K562 (cell line): ENCODE results near the gene CD109. TPM values are rescaled to one million over a fixed set of nuclear protein-coding genes. Genes with fewer than 3 reads are reported as not detected.

Source experiments
- CREBBP ChIP-seq: IDR thresholded peaks from one replicate; pipeline ENCODE4 v1.6.1; 2012; ENCODE audit warnings: low read depth, mild to moderate bottlenecking, control low read depth, inconsistent platforms, low read length
- EGR1 ChIP-seq: fragments of 450-650 bp; conservative IDR thresholded peaks from 2 replicates; pipeline ENCODE4 v1.6.1; 2017; ENCODE audit warnings: mild to moderate bottlenecking
- ELF2 ChIP-seq: fragments of 250-450 bp; sonication (Bioruptor Pico); IDR thresholded peaks from 2 replicates; pipeline ENCODE4 v1.5.0; 2021; ENCODE audit warnings: mild to moderate bottlenecking
- ETV1 ChIP-seq: fragments of 450-650 bp; conservative IDR thresholded peaks from 2 replicates; pipeline ENCODE4 v1.6.1; 2016; ENCODE audit warnings: missing genetic modification characterization, control low read depth, low read depth, missing compliant biosample characterization
- FOXM1 ChIP-seq, 2 experiments: fragments of 450-650 bp in 1 of 2; sonication (generic) in 1 of 2; formaldehyde crosslinking in 1 of 2; IDR thresholded peaks; 2 replicates each; pipeline versions ENCODE4 v1.6.1 to v1.9.0; 2017 to 2022; ENCODE audit warnings: low read depth in 2 of 2, mild to moderate bottlenecking in 2 of 2, missing genetic modification reagents in 1 of 2, moderate library complexity in 1 of 2
- HDAC1 ChIP-seq, 2 experiments: fragments of 450-650 bp; IDR thresholded peaks; 2 replicates each; pipeline ENCODE4 v1.6.1; 2016 to 2017; ENCODE audit warnings: inconsistent platforms in 1 of 2, mild to moderate bottlenecking in 1 of 2, moderate library complexity in 1 of 2
- HNRNPH1 ChIP-seq: fragments of 200-400 bp; formaldehyde crosslinking; optimal IDR thresholded peaks from 2 replicates; pipeline ENCODE3; 2017; ENCODE audit warnings: low read depth, mild to moderate bottlenecking, low read length, moderate library complexity
- ILK ChIP-seq: fragments of 450-650 bp; IDR thresholded peaks from 2 replicates; pipeline ENCODE4 v1.6.1; 2016; ENCODE audit warnings: missing genetic modification characterization, low read depth, mild to moderate bottlenecking, missing compliant biosample characterization, moderate library complexity, borderline replicate concordance
- KDM5B ChIP-seq: fragments of 200-600 bp; sonication (generic); IDR thresholded peaks from 2 replicates; pipeline ENCODE4 v1.6.1; 2012; ENCODE audit warnings: low read depth, mild to moderate bottlenecking, moderate library complexity, low read length, control low read depth, inconsistent platforms; ENCODE audit not compliant: insufficient replicate concordance
- KLF16 ChIP-seq: IDR thresholded peaks from 2 replicates; pipeline ENCODE4 v1.6.1; 2016; ENCODE audit warnings: antibody characterized with exemption
- NCOA6 ChIP-seq: fragments of 450-650 bp; IDR thresholded peaks from 2 replicates; pipeline ENCODE4 v1.6.1; 2017; ENCODE audit warnings: mild to moderate bottlenecking
- POLR2AphosphoS2 ChIP-seq: IDR thresholded peaks from 2 replicates; pipeline ENCODE4 v1.6.1; 2012; ENCODE audit warnings: low read length, improper control_type of control experiment
- POLR2AphosphoS5 ChIP-seq: IDR thresholded peaks from 2 replicates; pipeline ENCODE4 v1.6.1; 2011; ENCODE audit warnings: mild to moderate bottlenecking, low read depth, low read length, moderate library complexity; ENCODE audit not compliant: control insufficient read depth, insufficient read depth
- POLR2G ChIP-seq: fragments of 200-400 bp; formaldehyde crosslinking; IDR thresholded peaks from 2 replicates; pipeline ENCODE4 v1.6.1; 2017; ENCODE audit warnings: low read depth, mild to moderate bottlenecking, antibody characterized with exemption, low read length, moderate library complexity
- RFX7 ChIP-seq: fragments of 250-450 bp; sonication (Bioruptor Pico); IDR thresholded peaks from 2 replicates; pipeline ENCODE4 v1.5.1; 2021; ENCODE audit warnings: mild to moderate bottlenecking
- SAP30 ChIP-seq: fragments of 200-600 bp; sonication (generic); IDR thresholded peaks from 2 replicates; pipeline ENCODE4 v1.6.1; 2012; ENCODE audit warnings: borderline replicate concordance, low read depth, mild to moderate bottlenecking, moderate library complexity, low read length, control low read depth, inconsistent platforms; ENCODE audit not compliant: insufficient read depth, poor library complexity, severe bottlenecking
- TAF15 ChIP-seq: fragments of 200-400 bp; formaldehyde crosslinking; IDR thresholded peaks from 2 replicates; pipeline ENCODE4 v1.6.1; 2017; ENCODE audit warnings: mild to moderate bottlenecking, low read depth, low read length, moderate library complexity
- TCF7 ChIP-seq: sonication (generic); IDR thresholded peaks from 2 replicates; pipeline ENCODE4 v1.6.1; 2016; ENCODE audit warnings: antibody characterized with exemption, borderline replicate concordance
- ZBTB7A ChIP-seq: IDR thresholded peaks from 2 replicates; pipeline ENCODE4 v1.6.1; 2011; ENCODE audit warnings: low read depth, mild to moderate bottlenecking, low read length, moderate library complexity, borderline replicate concordance; ENCODE audit not compliant: control insufficient read depth
- ZNF224 ChIP-seq: sonication (generic); formaldehyde crosslinking; IDR thresholded peaks from 2 replicates; pipeline ENCODE4 v1.8.0; 2022; ENCODE audit warnings: mild to moderate bottlenecking, missing genetic modification reagents
- ZNF347 ChIP-seq: fragments of 450-650 bp; formaldehyde crosslinking; IDR thresholded peaks from 2 replicates; pipeline ENCODE4 v1.4.0; 2020; ENCODE audit warnings: low read depth, mild to moderate bottlenecking, moderate library complexity
- ZNF76 ChIP-seq: fragments of 250-450 bp; sonication (Bioruptor Pico); IDR thresholded peaks from 2 replicates; pipeline ENCODE4 v1.4.0; 2020; ENCODE audit warnings: mild to moderate bottlenecking, moderate library complexity, borderline replicate concordance
- polyA plus RNA-seq, 8 experiments: library from polyadenylated mRNA; depleted of rRNA in 4 of 8; stranded (reverse) in 5 of 8; unstranded in 3 of 8; fragments of >200 nt; fragmentation: Nextera tagmentation in 2 of 8; fragmentation: Illumina TruSeq in 1 of 8; extraction: Ambion mirVana in 2 of 8; extraction: Trizol in 1 of 8; gene quantifications; 2 replicates each; pipeline versions ENCODE4 v1.2.1 to v1.2.3, GENCODE V29; 2011 to 2014; ENCODE audit warnings: inconsistent platforms in 1 of 8, missing spikeins in 1 of 8
- total RNA-seq, 7 experiments: library from RNA; depleted of rRNA in 6 of 7; stranded (reverse); fragments of >200 nt in 6 of 7; fragmentation: Illumina TruSeq in 2 of 7; extraction: Trizol in 2 of 7; gene quantifications; 2 replicates each; pipeline versions ENCODE4 v1.2.1 to v1.2.3, GENCODE V29; 2011 to 2021; ENCODE audit warnings: low replicate concordance in 1 of 7
- TF ChIP-seq, protein P1 (sequence below): fragments of 450-650 bp; IDR thresholded peaks from 2 replicates; pipeline ENCODE4 v1.6.1; 2016; ENCODE audit warnings: borderline replicate concordance
- TF ChIP-seq, protein P2 (sequence below): sonication (generic); formaldehyde crosslinking; IDR thresholded peaks from 2 replicates; pipeline ENCODE4 v1.8.0; 2022; ENCODE audit warnings: mild to moderate bottlenecking, missing genetic modification reagents

The CD109 gene
- total and polyA plus RNA-seq, 9 of the 15 experiments (the other 6 are each of a cell fraction or from before 2014, with no cell fraction given), result under 0.01 to 0.22 (median 0.11) TPM

DNA sequence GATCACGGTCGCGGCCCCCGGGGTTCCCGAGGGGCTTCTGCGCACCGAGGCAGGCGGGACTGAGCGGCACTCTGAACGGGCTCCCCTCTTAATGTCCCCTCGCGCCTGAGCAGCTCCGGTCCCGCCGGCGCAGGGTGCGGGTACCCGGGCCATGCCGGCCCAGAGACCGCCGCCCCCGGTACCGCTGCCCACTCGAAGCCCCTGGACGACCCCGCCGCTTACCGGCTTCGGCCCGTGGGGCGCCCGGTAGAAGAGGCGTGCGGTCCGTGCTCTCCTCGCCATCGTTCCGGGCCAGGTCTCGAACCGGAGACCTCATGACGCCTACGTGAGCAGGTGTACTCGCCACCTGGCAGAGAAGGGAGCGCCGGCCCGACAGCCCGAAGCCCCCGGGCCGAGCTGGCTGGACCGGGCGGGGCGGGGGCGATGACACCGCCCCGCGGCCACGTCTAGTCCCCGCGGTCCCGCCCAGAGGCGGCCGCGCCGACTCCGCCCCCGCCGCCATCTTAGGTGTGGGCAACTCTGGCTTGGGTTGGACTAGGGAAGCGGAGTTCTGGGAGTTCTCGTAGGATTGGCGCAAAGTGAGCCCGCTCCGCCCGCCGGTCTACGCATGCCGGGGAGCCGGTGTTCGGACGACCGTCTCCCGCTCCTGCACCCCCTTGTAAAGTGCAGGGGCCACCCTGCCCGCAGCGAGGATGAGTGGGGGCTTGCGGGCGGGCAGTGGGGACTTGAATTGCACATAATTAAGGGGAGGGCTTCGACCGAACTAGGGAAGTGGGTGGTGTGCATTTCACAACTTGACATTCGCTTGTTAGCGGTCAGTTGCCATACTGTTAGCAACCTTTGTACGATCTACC, 42.2 kb upstream of the CD109 start, which contains the start of gene SLC17A5 (continued):
- TF ChIP-seq, protein P1, sequence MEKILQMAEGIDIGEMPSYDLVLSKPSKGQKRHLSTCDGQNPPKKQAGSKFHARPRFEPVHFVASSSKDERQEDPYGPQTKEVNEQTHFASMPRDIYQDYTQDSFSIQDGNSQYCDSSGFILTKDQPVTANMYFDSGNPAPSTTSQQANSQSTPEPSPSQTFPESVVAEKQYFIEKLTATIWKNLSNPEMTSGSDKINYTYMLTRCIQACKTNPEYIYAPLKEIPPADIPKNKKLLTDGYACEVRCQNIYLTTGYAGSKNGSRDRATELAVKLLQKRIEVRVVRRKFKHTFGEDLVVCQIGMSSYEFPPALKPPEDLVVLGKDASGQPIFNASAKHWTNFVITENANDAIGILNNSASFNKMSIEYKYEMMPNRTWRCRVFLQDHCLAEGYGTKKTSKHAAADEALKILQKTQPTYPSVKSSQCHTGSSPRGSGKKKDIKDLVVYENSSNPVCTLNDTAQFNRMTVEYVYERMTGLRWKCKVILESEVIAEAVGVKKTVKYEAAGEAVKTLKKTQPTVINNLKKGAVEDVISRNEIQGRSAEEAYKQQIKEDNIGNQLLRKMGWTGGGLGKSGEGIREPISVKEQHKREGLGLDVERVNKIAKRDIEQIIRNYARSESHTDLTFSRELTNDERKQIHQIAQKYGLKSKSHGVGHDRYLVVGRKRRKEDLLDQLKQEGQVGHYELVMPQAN, result peak; percentile 72
- no peak for TF ChIP-seq TCF7
- peak in 1 of 2 experiments; percentile 47; a peak in 2 of 4 replicates for TF ChIP-seq HDAC1 (IDR thresholded peaks at IDR 0.05)
- peak; percentile 84 for TF ChIP-seq KDM5B
- TF ChIP-seq, protein P2, sequence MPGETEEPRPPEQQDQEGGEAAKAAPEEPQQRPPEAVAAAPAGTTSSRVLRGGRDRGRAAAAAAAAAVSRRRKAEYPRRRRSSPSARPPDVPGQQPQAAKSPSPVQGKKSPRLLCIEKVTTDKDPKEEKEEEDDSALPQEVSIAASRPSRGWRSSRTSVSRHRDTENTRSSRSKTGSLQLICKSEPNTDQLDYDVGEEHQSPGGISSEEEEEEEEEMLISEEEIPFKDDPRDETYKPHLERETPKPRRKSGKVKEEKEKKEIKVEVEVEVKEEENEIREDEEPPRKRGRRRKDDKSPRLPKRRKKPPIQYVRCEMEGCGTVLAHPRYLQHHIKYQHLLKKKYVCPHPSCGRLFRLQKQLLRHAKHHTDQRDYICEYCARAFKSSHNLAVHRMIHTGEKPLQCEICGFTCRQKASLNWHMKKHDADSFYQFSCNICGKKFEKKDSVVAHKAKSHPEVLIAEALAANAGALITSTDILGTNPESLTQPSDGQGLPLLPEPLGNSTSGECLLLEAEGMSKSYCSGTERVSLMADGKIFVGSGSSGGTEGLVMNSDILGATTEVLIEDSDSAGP, result no peak
- 0 out of 2 replicates have a peak, but pooled peaks have one; percentile 47 for TF ChIP-seq ZBTB7A
- no peak for TF ChIP-seq ZNF224 (CRISPR knock-in tag)
- peak; percentile 54 for TF ChIP-seq EGR1
- TF ChIP-seq HNRNPH1, result no peak
- TF ChIP-seq POLR2AphosphoS5, result peak; percentile 76
- TF ChIP-seq NCOA6, result peak; percentile 72
- TF ChIP-seq POLR2G, result peak; percentile 94
- TF ChIP-seq POLR2AphosphoS2, result no peak
- no peak for TF ChIP-seq RFX7
- no peak for TF ChIP-seq ETV1 (tag)
- TF ChIP-seq ZNF76 (CRISPR knock-in tag), result no peak
- TF ChIP-seq ELF2, result 0 out of 2 replicates have a peak, but pooled peaks have one; percentile 21
- TF ChIP-seq SAP30, result peak; percentile 72
- no peak for TF ChIP-seq ZNF347 (CRISPR knock-in tag)
- no peak for TF ChIP-seq KLF16
- no peak for TF ChIP-seq ILK
- no peak for TF ChIP-seq FOXM1 (IDR thresholded peaks at IDR 0.05; ENCODE audit: low read depth)
- TF ChIP-seq FOXM1 (CRISPR knock-in tag; IDR thresholded peaks at IDR 0.05; ENCODE audit: low read depth), result 0 out of 2 replicates have a peak, but pooled peaks have one; percentile 71
- no peak for TF ChIP-seq TAF15
- no peak for TF ChIP-seq CREBBP
